DND-41 (cell line): ENCODE measurements around the gene ERC2.

Experiments used
- ATAC-seq: fragments of 200-7000 bp; cut with Tn5 transposase; 3 replicates; pipeline ENCODE4 v1.9.1; 2021; ENCODE audit warnings: low read depth; ENCODE audit not compliant: insufficient read depth
- DNase-seq: peaks from one replicate; pipeline ENCODE4 v3.0.0-alpha.2; 2020
- H2AFZ ChIP-seq: 2 replicates; pipeline ENCODE4 v1.6.0; 2012; ENCODE audit warnings: low read depth, low read length
- H3K27ac ChIP-seq: 2 replicates; pipeline ENCODE4 v1.5.1; 2012; ENCODE audit warnings: low read length, inconsistent platforms
- H3K27me3 ChIP-seq: fragments of 200-600 bp; sonication (generic); 2 replicates; pipeline ENCODE4 v1.6.0; 2012; ENCODE audit warnings: low read length, mild to moderate bottlenecking, inconsistent platforms; ENCODE audit not compliant: insufficient read depth, poor library complexity
- H3K36me3 ChIP-seq: 2 replicates; pipeline ENCODE4 v1.5.1; 2012; ENCODE audit warnings: low read length, inconsistent platforms; ENCODE audit not compliant: insufficient read depth
- H3K4me1 ChIP-seq: 2 replicates; pipeline ENCODE4 v1.5.1; 2012; ENCODE audit warnings: mild to moderate bottlenecking, low read length; ENCODE audit not compliant: insufficient read depth
- H3K4me2 ChIP-seq: 2 replicates; pipeline ENCODE4 v1.6.0; 2012; ENCODE audit warnings: mild to moderate bottlenecking, moderate library complexity, low read length, inconsistent platforms; ENCODE audit not compliant: insufficient read depth
- H3K4me3 ChIP-seq, 2 experiments: fragments of 200-600 bp in 1 of 2; shearing (Covaris generic) in 1 of 2; 2 replicates each; pipeline ENCODE4 v1.5.1; 2012 to 2016; ENCODE audit warnings: inconsistent platforms in 2 of 2, low read length in 2 of 2, mild to moderate bottlenecking in 2 of 2, low read depth in 1 of 2, moderate library complexity in 1 of 2
- H3K79me2 ChIP-seq: 2 replicates; pipeline ENCODE4 v1.6.0; 2012; ENCODE audit warnings: low read length, inconsistent platforms; ENCODE audit not compliant: insufficient read depth
- H3K9ac ChIP-seq: 2 replicates; pipeline ENCODE4 v1.6.0; 2012; ENCODE audit warnings: low read depth, mild to moderate bottlenecking, inconsistent platforms, low read length, moderate library complexity
- H3K9me3 ChIP-seq: 2 replicates; pipeline ENCODE4 v1.5.1; 2012; ENCODE audit warnings: low read length, moderate library complexity, mild to moderate bottlenecking, inconsistent platforms; ENCODE audit not compliant: insufficient read depth, severe bottlenecking
- H4K20me1 ChIP-seq: 2 replicates; pipeline ENCODE4 v1.6.0; 2012; ENCODE audit warnings: low read length; ENCODE audit not compliant: insufficient read depth
- EZH2 ChIP-seq: IDR thresholded peaks from 3 replicates; pipeline ENCODE4 v1.6.1; 2012; ENCODE audit warnings: borderline replicate concordance, low read depth, mild to moderate bottlenecking, moderate library complexity, low read length, inconsistent platforms; ENCODE audit not compliant: severe bottlenecking
- TF ChIP-seq, protein P1 (sequence below): IDR thresholded peaks from 2 replicates; pipeline ENCODE4 v1.5.1; 2012; ENCODE audit warnings: borderline replicate concordance, low read length, moderate library complexity, mild to moderate bottlenecking; ENCODE audit not compliant: poor library complexity, severe bottlenecking; ENCODE audit errors: extremely low read depth

The ERC2 gene

DNA sequence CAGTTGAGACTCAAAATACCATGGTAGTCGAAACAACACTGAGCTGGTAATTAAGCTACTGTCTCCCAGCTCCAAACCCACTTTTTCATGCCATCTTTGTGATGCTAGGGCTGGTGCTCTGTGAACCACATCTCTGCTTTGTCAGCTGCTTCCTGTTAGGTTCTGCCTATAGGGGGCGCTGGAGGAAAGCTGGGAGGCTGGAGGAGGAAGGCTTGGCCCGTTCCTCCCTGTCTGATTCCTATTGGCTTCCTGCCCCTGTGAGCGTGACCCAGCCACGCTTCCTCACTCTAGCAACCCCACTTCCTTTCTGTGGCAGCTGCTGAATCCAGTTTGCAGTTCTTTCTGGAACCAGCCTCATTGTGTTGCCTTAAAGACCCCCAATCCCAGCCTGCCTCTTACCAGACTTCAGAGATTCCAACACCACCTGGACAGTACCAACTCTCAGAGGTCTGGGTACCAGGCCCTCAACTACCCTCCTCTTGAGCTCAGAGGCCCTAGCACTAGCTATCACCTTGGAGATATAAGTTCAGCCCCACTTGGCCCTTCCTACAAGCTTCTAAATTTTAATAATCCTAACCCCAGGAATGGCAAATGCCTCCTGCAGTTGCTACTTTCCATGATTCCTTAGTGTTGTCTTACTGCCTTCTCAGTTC, 120.9 kb downstream of the ERC2 start:
- DNase-seq (peak; percentile 53), ATAC-seq (peak; percentile 69)
- Histone ChIP-seq H2AFZ (no peak overlapping the region), H3K4me3 (no peak overlapping the region), H3K27me3 (peaks cover 3% of the 10 kb centered on the region), H3K36me3 (no peaks in the 10 kb centered on the region), H4K20me1 (no peaks in the 10 kb centered on the region), H3K9me3 (no peaks in the 10 kb centered on the region), H3K9ac (no peak overlapping the region), H3K79me2 (no peaks in the 10 kb centered on the region), H3K27ac (no peak overlapping the region), H3K4me1 (no peaks in the 10 kb centered on the region), H3K4me2 (no peak overlapping the region)
- no peak for TF ChIP-seq EZH2
- TF ChIP-seq, protein P1, sequence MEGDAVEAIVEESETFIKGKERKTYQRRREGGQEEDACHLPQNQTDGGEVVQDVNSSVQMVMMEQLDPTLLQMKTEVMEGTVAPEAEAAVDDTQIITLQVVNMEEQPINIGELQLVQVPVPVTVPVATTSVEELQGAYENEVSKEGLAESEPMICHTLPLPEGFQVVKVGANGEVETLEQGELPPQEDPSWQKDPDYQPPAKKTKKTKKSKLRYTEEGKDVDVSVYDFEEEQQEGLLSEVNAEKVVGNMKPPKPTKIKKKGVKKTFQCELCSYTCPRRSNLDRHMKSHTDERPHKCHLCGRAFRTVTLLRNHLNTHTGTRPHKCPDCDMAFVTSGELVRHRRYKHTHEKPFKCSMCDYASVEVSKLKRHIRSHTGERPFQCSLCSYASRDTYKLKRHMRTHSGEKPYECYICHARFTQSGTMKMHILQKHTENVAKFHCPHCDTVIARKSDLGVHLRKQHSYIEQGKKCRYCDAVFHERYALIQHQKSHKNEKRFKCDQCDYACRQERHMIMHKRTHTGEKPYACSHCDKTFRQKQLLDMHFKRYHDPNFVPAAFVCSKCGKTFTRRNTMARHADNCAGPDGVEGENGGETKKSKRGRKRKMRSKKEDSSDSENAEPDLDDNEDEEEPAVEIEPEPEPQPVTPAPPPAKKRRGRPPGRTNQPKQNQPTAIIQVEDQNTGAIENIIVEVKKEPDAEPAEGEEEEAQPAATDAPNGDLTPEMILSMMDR = peak; percentile 63

DNA sequence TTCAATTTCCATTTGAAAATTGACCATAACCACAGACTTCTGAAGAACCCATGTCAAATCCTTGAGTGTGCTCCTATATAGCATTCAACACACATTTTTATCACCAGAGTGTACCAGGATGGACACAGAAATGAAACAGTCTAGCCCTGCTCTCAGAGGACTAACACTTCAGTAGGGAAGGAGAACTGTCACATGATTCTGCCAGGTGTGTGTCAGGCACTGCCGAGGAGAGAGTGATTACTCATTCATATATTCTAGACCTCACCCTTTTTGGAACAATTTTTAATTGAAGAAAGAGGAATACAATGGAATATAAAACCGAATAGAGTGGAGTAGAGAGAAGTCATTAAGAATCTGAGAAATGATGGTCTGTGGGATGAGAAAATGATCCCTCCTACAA, 125.8 kb downstream of the ERC2 start:
- Histone ChIP-seq H4K20me1 (no peaks in the 10 kb centered on the region), H3K9me3 (no peaks in the 10 kb centered on the region), H3K9ac (no peak overlapping the region), H3K36me3 (no peaks in the 10 kb centered on the region), H3K79me2 (no peaks in the 10 kb centered on the region), H3K4me2 (no peak overlapping the region), H3K4me3 (no peak overlapping the region), H3K27me3 (peaks cover 2% of the 10 kb centered on the region), H3K27ac (no peak overlapping the region), H2AFZ (no peak overlapping the region), H3K4me1 (no peaks in the 10 kb centered on the region)
- DNase-seq = no peak
- no peak for TF ChIP-seq EZH2
- ATAC-seq = no peak

DNA sequence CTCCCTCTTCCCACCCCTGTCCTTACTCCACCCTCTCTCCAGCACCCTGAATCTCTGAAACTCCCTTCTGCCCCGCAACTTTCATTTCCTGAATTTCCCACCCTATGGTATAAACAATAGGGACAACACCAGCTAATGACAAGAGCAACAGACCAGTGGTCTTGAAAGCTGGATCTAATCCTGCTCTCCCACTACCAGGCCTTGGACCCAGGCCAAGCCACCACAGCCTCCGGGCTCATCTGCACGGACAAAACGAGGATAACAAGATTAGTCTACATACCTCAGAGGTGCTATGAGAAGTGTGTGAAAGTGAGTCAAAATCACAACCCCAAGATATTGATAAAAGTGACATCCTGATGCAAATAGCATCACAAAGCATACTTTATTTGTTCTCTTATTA, 128.6 kb downstream of the ERC2 start:
- H3K9me3 ChIP-seq = no peaks in the 10 kb centered on the region
- no peak for TF ChIP-seq EZH2
- TF ChIP-seq, protein P1 = no peak
- H3K36me3 ChIP-seq = no peaks in the 10 kb centered on the region
- no peak overlapping the region for H2AFZ ChIP-seq
- H3K4me1 ChIP-seq = no peaks in the 10 kb centered on the region
- no peaks in the 10 kb centered on the region for H3K79me2 ChIP-seq
- H3K27me3 ChIP-seq = peaks cover 2% of the 10 kb centered on the region
- H3K4me3 ChIP-seq = no peak overlapping the region
- ATAC-seq = no peak
- H3K9ac ChIP-seq = no peak overlapping the region
- no peaks in the 10 kb centered on the region for H4K20me1 ChIP-seq
- no peak overlapping the region for H3K4me2 ChIP-seq
- H3K27ac ChIP-seq = no peak overlapping the region
- DNase-seq = no peak

DNA sequence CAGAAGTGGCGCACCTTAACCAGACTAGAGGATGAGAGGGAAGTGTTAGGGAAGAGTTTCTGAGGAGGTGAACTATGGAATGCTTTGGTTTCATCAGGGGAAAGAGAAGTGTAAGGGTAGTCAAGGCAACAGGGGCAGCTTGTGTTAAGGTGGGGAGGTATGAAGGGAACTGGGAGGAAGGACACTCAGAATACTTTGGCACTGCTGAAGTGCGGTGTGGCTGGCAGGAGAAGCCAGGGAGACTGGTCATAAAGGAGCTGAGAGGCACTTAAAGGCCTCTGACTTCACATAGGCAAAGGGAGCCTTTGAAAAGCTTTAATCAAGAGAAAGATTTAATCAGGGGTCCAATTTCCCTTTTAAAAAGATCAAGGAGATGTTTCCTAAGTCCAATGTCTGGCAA, 129.0 kb downstream of the ERC2 start:
- no peak for TF ChIP-seq EZH2
- TF ChIP-seq, protein P1 = no peak
- ATAC-seq (no peak), DNase-seq (no peak)
- Histone ChIP-seq H3K9ac (no peak overlapping the region), H3K27ac (no peak overlapping the region), H4K20me1 (no peaks in the 10 kb centered on the region), H3K79me2 (no peaks in the 10 kb centered on the region), H3K27me3 (peaks cover 2% of the 10 kb centered on the region), H3K9me3 (no peaks in the 10 kb centered on the region), H3K36me3 (no peaks in the 10 kb centered on the region), H3K4me1 (no peaks in the 10 kb centered on the region), H3K4me3 (no peak overlapping the region), H3K4me2 (no peak overlapping the region), H2AFZ (no peak overlapping the region)
